ENCODE measurements around the gene DPP10.

DPP10 gene

DNA sequence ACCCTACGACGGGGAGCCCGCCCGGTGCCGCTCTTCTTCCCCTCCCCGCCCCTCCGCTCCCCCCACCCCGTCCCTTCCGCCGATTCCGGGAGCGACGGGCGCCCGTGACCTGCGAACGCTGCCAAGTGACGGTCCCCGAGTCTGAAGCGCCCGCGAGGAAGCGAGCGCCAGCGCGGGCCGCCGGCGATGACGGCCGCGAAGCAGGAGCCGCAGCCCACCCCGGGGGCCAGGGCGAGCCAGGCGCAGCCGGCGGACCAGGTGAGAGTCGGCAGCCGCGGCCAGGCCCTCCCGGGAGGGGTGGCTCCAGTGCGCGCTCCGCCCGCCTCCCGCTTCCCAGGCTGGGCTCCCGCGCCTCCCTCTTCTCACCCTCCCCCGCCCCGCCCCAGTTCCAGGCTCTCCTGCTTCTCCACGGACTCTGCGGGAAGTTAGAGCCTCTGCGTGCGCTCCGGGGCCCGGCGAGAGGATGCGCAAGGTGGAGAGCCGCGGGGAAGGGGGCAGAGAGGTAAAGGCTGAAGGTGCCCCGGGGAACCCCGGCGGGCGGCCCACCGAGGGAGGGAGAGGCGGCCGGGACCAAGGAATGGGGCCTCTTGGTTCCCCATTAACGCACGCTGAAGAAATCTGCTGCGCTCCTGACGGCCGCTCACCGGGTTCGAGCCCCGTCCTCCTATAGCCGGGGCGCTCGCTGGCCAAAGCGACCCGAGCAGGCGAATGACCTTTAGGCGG is 719.5 kb downstream of the DPP10 start:
- no peak for DNase-seq (ENCODE audit: low read depth)
- no peak overlapping the region for H3K4me3 ChIP-seq (ENCODE audit: low read depth, low read length)
- TF ChIP-seq, protein P1, sequence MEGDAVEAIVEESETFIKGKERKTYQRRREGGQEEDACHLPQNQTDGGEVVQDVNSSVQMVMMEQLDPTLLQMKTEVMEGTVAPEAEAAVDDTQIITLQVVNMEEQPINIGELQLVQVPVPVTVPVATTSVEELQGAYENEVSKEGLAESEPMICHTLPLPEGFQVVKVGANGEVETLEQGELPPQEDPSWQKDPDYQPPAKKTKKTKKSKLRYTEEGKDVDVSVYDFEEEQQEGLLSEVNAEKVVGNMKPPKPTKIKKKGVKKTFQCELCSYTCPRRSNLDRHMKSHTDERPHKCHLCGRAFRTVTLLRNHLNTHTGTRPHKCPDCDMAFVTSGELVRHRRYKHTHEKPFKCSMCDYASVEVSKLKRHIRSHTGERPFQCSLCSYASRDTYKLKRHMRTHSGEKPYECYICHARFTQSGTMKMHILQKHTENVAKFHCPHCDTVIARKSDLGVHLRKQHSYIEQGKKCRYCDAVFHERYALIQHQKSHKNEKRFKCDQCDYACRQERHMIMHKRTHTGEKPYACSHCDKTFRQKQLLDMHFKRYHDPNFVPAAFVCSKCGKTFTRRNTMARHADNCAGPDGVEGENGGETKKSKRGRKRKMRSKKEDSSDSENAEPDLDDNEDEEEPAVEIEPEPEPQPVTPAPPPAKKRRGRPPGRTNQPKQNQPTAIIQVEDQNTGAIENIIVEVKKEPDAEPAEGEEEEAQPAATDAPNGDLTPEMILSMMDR (IDR thresholded peaks at IDR 0.05; ENCODE audit: low read depth, low read length, missing control alignments), result no peak

DNA sequence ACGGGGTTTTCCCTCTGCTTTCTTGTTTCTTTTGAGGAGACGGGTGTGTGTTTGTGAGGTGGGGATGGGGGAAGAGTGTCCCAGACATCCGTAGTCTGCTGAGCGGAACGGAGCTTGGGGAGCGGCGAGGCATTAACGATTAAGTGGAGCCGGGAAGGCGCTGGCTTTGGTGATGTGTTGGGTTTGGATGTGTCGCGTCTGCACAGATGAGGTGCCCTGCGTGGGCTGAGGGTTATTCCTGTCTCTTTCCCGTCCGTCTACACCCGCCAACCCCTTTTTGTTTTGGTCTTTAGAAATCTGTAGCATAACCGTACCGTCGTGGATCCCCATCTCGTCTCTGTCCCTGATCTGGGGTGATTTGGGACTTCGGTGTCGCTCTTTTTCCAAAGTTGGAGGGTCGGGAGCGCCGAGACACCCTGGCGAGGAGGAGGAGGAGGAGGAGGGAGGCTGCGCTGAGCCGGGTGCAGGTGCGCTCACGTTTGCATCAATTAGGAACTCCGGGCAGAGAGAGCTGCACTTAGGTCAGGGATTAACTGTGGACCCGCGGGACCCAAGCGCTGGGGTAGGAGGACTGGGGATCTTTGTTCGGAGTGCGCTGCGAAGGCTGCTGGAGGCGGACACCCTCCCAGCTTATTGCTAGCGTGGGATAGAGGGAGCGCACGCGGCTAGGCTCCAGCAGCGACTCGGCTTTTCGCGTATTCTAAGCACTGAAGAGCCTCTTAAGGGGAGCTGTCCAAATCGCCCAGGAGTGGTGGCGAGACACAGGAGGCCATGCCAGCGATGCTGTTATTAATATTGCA is 720.3 kb downstream of the DPP10 start:
- TF ChIP-seq, protein P1 (IDR thresholded peaks at IDR 0.05; ENCODE audit: low read depth, low read length, missing control alignments), result no peak
- no peak for DNase-seq (ENCODE audit: low read depth)
- no peak overlapping the region for H3K4me3 ChIP-seq (ENCODE audit: low read depth, low read length)

DNA sequence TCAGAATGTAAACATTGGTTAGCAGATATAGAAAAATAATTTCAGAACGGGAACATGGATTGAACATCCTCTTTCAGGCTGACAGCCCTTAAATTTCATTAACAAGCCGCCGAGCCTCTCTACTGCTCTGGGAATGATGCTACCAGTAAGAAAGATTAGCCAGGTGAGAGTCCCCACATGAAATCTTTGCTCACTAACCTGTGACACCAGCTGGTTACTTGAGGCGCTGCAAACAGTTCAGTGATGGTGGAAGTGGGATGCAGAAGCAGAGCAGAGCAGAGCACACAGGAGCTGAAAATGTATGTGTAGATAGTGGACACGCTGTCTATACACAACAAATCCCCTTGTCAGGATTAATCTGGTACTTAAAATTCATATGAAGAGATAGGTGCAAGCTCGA is 721.1 kb downstream of the DPP10 start:
- DNase-seq (ENCODE audit: low read depth), result no peak
- H3K4me3 ChIP-seq (ENCODE audit: low read depth, low read length), result no peak overlapping the region
- TF ChIP-seq, protein P1 (IDR thresholded peaks at IDR 0.05; ENCODE audit: low read depth, low read length, missing control alignments), result no peak

DNA sequence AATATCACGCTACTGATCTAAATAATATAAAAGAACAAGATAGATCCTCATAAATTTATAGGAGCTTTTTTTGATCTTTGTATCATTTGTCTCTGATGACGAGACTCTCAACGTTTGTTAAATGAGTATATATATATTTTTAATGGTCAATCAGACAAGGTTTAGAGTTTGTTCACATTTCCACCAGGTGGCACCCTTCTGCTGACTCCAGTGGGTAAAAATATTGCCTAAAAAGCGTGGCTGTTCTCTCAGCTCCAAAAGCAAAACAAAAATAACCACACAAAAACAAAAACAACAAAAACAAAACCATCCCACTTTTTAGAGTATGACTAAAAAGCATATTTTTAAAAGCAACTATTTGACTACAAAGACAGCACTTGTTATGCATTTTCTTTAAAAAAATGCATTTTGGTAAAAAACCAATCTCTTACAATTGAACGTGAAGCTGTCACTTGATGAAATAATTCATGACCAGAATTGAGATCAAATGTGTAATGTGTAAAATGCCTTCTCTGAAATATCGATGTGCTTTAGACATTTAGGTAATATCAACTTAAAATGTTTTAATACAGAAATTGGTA is 723.2 kb downstream of the DPP10 start:
- no peak for DNase-seq (ENCODE audit: low read depth)
- TF ChIP-seq, protein P1 (IDR thresholded peaks at IDR 0.05; ENCODE audit: low read depth, low read length, missing control alignments), result peak; percentile 54
- H3K4me3 ChIP-seq (ENCODE audit: low read depth, low read length), result no peak overlapping the region

DNA sequence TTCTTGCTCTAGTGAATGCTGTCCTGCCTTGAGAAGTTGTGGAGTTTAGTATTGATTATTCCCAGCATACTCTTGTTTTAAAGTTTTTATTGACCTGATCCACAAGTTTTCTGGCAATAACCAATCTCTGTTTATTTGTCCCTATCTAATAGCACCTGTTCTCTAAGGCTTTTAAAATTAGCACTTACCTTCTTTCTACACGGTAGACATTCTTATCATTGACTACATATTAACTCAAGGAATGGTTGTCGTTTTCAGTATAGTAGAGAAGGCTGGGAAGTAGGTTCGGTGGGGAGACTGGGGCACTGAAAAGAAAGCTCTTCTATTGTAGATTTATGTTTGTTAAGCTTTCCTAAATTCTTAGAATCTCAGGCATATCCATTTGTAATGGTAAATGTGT is 726.0 kb downstream of the DPP10 start:
- no peak overlapping the region for H3K4me3 ChIP-seq (ENCODE audit: low read depth, low read length)
- TF ChIP-seq, protein P1 (IDR thresholded peaks at IDR 0.05; ENCODE audit: low read depth, low read length, missing control alignments), result no peak
- no peak for DNase-seq (ENCODE audit: low read depth)

DNA sequence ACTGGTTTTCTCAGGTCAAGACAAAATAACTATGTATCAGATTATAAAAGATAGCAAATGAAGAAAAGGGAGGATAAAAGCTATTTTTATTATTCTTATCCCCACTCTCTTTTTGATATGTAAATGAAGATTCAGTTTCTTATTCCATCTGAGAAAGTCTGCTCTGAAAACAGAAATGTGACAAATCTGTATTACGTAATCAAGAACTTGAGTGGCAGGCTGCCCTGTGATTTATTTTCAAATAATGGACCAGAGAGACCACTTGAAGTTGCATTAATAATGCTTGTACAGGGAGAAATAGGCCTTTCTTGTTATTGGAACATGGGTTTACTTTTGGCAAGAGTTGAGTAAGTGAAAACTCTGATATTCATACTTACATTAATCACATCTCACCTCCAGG is 727.4 kb downstream of the DPP10 start:
- TF ChIP-seq, protein P1 (IDR thresholded peaks at IDR 0.05; ENCODE audit: low read depth, low read length, missing control alignments), result no peak
- H3K4me3 ChIP-seq (ENCODE audit: low read depth, low read length), result no peak overlapping the region
- DNase-seq (ENCODE audit: low read depth), result no peak
